Astrocyte (in vitro differentiated cells and primary cell): ENCODE data around the gene TOR1B. TPM values are rescaled to one million over a fixed set of nuclear protein-coding genes. Genes with fewer than 3 reads are reported as not detected.

ENCODE experiments used
- DNase-seq: peaks from one replicate; pipeline ENCODE4 v3.0.0-alpha.2; 2010; ENCODE audit warnings: low read depth
- FAIRE-seq: peaks from 2 replicates; lab custom pipeline; 2011; peaks lifted over from hg19 to GRCh38; lab: Jason Lieb, UNC
- H2AFZ ChIP-seq: 2 replicates; pipeline ENCODE4 v1.6.0; 2012; ENCODE audit warnings: low read depth, low read length, inconsistent platforms
- H3K27ac ChIP-seq: 2 replicates; pipeline ENCODE4 v1.5.1; 2011; ENCODE audit warnings: low read depth, low read length, inconsistent platforms
- H3K27me3 ChIP-seq: 2 replicates; pipeline ENCODE4 v1.6.0; 2011; ENCODE audit warnings: low read length, inconsistent platforms; ENCODE audit not compliant: insufficient read depth
- H3K36me3 ChIP-seq: 2 replicates; pipeline ENCODE4 v1.5.1; 2011; ENCODE audit warnings: low read length, inconsistent platforms; ENCODE audit not compliant: insufficient read depth
- H3K4me1 ChIP-seq: 2 replicates; pipeline ENCODE4 v1.5.1; 2011; ENCODE audit warnings: low read length, inconsistent platforms; ENCODE audit not compliant: insufficient read depth
- H3K4me2 ChIP-seq: 2 replicates; pipeline ENCODE4 v1.6.0; 2012; ENCODE audit warnings: low read length, inconsistent platforms
- H3K4me3 ChIP-seq: 2 replicates; pipeline ENCODE4 v1.5.1; 2011; ENCODE audit warnings: low read depth, mild to moderate bottlenecking, low read length, inconsistent platforms; ENCODE audit not compliant: insufficient read depth
- H3K79me2 ChIP-seq: 2 replicates; pipeline ENCODE4 v1.6.0; 2012; ENCODE audit warnings: mild to moderate bottlenecking, low read length, inconsistent platforms; ENCODE audit not compliant: insufficient read depth
- H3K9ac ChIP-seq: 2 replicates; pipeline ENCODE4 v1.6.0; 2012; ENCODE audit warnings: mild to moderate bottlenecking, low read length, inconsistent platforms
- H3K9me3 ChIP-seq: 2 replicates; pipeline ENCODE4 v1.5.1; 2012; ENCODE audit warnings: low read depth, mild to moderate bottlenecking, low read length, inconsistent platforms; ENCODE audit not compliant: insufficient read depth
- H4K20me1 ChIP-seq: 2 replicates; pipeline ENCODE4 v1.6.0; 2012; ENCODE audit warnings: low read length, inconsistent platforms; ENCODE audit not compliant: insufficient read depth
- H3K27ac Mint-ChIP-seq: one replicate; pipeline ENCODE4 v1.8.0; 2021; ENCODE audit warnings: mild to moderate bottlenecking, mixed read lengths; ENCODE audit not compliant: unreplicated experiment
- H3K27me3 Mint-ChIP-seq: one replicate; pipeline ENCODE4 v1.8.0; 2021; ENCODE audit warnings: low read depth, mixed read lengths; ENCODE audit not compliant: unreplicated experiment
- H3K36me3 Mint-ChIP-seq: one replicate; pipeline ENCODE4 v1.8.0; 2021; ENCODE audit warnings: low read depth, mixed read lengths; ENCODE audit not compliant: unreplicated experiment
- H3K4me1 Mint-ChIP-seq: one replicate; pipeline ENCODE4 v1.8.0; 2021; ENCODE audit warnings: low read depth, mixed read lengths; ENCODE audit not compliant: unreplicated experiment
- H3K4me3 Mint-ChIP-seq: one replicate; pipeline ENCODE4 v1.8.0; 2021; ENCODE audit warnings: mild to moderate bottlenecking, moderate library complexity, mixed read lengths; ENCODE audit not compliant: unreplicated experiment
- H3K9me3 Mint-ChIP-seq: one replicate; pipeline ENCODE4 v1.8.0; 2021; ENCODE audit warnings: mild to moderate bottlenecking, mixed read lengths; ENCODE audit not compliant: unreplicated experiment
- CTCF ChIP-seq: IDR thresholded peaks from 2 replicates; pipeline ENCODE4 v1.5.1; 2011; ENCODE audit warnings: low read depth, mild to moderate bottlenecking, inconsistent platforms, low read length, moderate library complexity; ENCODE audit not compliant: insufficient read depth
- EZH2 ChIP-seq: IDR thresholded peaks from 2 replicates; pipeline ENCODE4 v1.6.1; 2012; ENCODE audit warnings: mild to moderate bottlenecking, low read length, inconsistent platforms; ENCODE audit not compliant: insufficient read depth
- total RNA-seq: library from RNA; stranded (reverse); gene quantifications from 2 replicates; pipeline ENCODE4 v1.2.1, GENCODE V29; 2021

Gene TOR1B
- total RNA-seq, 1 donor from 2014 or later = 31.6 TPM

DNA sequence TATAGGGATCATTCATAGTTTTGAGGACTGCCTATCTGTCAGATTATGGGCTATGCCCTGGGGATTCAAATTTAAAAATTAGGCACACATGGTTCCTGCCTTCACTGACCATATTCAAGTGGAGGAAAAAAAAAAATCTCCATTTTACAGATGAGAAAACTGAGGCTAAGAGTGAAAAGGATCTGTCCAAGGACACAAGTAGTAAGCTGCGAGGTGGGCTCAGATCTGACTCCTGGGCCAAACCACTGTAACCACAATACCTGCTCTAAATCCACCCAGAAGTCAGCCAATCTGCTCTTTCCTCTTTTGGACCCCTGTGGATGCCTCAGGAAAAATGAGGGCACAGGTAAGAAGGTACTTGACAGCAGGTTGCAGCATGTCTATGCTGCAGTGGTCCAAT lies 23.8 kb downstream of the TOR1B start:
- DNase-seq (no peak), FAIRE-seq (no peak)
- Mint-ChIP-seq H3K4me1 (peaks cover 6% of the 10 kb centered on the region), H3K9me3 (no peaks in the 10 kb centered on the region), H3K27me3 (no peaks in the 10 kb centered on the region), H3K4me3 (no peak overlapping the region), H3K36me3 (peaks cover 15% of the 10 kb centered on the region), H3K27ac (no peak overlapping the region)
- peaks cover 26% of the 10 kb centered on the region for H3K36me3 ChIP-seq
- no peak for TF ChIP-seq EZH2
- TF ChIP-seq CTCF = no peak
- H3K4me2 ChIP-seq = no peak overlapping the region
- no peak overlapping the region for H2AFZ ChIP-seq
- H3K27ac ChIP-seq = no peak overlapping the region
- no peak overlapping the region for H3K9ac ChIP-seq
- H3K4me1 ChIP-seq = peaks cover 7% of the 10 kb centered on the region
- H3K27me3 ChIP-seq = no peaks in the 10 kb centered on the region
- peaks cover 9% of the 10 kb centered on the region for H4K20me1 ChIP-seq
- no peak overlapping the region for H3K4me3 ChIP-seq
- peaks cover 20% of the 10 kb centered on the region for H3K79me2 ChIP-seq
- no peaks in the 10 kb centered on the region for H3K9me3 ChIP-seq

- FAIRE-seq (no peak), DNase-seq (no peak)
- Histone ChIP-seq H3K4me3 (no peak overlapping the region), H3K27ac (no peak overlapping the region), H4K20me1 (no peaks in the 10 kb centered on the region), H3K4me1 (peaks cover 1% of the 10 kb centered on the region), H3K27me3 (no peaks in the 10 kb centered on the region), H3K9ac (no peak overlapping the region), H3K36me3 (peaks cover 23% of the 10 kb centered on the region), H2AFZ (no peak overlapping the region), H3K9me3 (no peaks in the 10 kb centered on the region), H3K79me2 (peaks cover 7% of the 10 kb centered on the region), H3K4me2 (no peak overlapping the region)
- Mint-ChIP-seq H3K9me3 (no peaks in the 10 kb centered on the region), H3K4me3 (no peak overlapping the region), H3K36me3 (peaks cover 9% of the 10 kb centered on the region), H3K4me1 (no peaks in the 10 kb centered on the region), H3K27ac (no peak overlapping the region), H3K27me3 (no peaks in the 10 kb centered on the region)
- TF ChIP-seq EZH2 (no peak), CTCF (no peak)
Observed at GRCh38 chr9:129828051-129828450, 25.1 kb downstream of the TOR1B start.

- no peak for TF ChIP-seq EZH2
- no peak for TF ChIP-seq CTCF
- no peak overlapping the region for H3K27ac Mint-ChIP-seq
Observed at GRCh38 chr9:129828969-129829368, 26.0 kb downstream of the TOR1B start.

More at GRCh38 chr9:129828969-129829368, 26.0 kb downstream of the TOR1B start:
- no peak overlapping the region for H3K4me3 Mint-ChIP-seq
- FAIRE-seq (no peak), DNase-seq (no peak)
- Histone ChIP-seq H2AFZ (no peak overlapping the region), H3K4me1 (no peaks in the 10 kb centered on the region), H3K9ac (no peak overlapping the region), H3K9me3 (no peaks in the 10 kb centered on the region), H3K36me3 (peaks cover 23% of the 10 kb centered on the region), H3K4me3 (no peak overlapping the region), H3K79me2 (peaks cover 7% of the 10 kb centered on the region), H3K27me3 (no peaks in the 10 kb centered on the region), H4K20me1 (peaks cover 8% of the 10 kb centered on the region), H3K27ac (no peak overlapping the region), H3K4me2 (no peak overlapping the region)
- peaks cover 1% of the 10 kb centered on the region for H3K4me1 Mint-ChIP-seq
- peaks cover 9% of the 10 kb centered on the region for H3K36me3 Mint-ChIP-seq
- no peaks in the 10 kb centered on the region for H3K27me3 Mint-ChIP-seq
- no peaks in the 10 kb centered on the region for H3K9me3 Mint-ChIP-seq
